GM19438 (cell line): ENCODE measurements around the gene LHPP.

Experiments used
- ATAC-seq: cut with Tn5 transposase; IDR thresholded peaks from one replicate; pipeline ENCODE4 v1.9.1; 2021; ENCODE audit warnings: low read depth; ENCODE audit not compliant: unreplicated experiment

Gene LHPP

DNA sequence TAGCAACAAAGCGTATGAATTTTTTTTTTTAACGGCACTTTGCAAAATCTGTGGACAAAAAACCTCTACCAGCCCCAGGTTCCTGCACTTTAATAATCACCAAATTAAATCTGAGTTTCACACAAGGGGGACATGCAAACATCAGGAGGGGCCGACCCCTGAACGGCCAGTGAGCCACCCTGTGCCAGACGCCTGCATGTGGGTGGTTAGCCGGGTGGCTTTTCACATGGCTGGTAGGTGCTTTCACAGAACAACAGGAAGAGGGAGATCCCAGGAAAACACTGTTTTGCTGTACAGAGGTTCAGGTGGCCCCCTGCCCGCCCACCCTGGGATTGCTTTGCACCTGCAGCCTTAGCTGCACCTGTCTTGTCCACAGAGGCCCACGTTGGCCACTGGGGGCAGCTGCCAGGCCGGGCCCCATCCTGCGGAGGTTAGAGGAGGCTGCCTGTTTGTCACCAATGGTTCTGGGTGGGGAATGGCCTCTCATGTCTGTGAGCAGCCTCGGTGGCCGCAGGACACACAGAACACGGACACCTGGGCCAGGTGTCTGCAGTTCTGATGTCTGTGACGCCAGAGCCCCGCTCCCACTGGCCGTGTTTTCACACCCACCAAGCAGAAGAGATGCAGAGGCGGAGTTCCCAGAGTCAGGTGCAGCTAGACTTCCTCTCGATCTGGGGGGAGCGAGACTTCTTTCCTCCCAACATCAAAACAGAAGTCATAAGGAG is 174.8 kb downstream of the LHPP start:
- no peak for ATAC-seq

DNA sequence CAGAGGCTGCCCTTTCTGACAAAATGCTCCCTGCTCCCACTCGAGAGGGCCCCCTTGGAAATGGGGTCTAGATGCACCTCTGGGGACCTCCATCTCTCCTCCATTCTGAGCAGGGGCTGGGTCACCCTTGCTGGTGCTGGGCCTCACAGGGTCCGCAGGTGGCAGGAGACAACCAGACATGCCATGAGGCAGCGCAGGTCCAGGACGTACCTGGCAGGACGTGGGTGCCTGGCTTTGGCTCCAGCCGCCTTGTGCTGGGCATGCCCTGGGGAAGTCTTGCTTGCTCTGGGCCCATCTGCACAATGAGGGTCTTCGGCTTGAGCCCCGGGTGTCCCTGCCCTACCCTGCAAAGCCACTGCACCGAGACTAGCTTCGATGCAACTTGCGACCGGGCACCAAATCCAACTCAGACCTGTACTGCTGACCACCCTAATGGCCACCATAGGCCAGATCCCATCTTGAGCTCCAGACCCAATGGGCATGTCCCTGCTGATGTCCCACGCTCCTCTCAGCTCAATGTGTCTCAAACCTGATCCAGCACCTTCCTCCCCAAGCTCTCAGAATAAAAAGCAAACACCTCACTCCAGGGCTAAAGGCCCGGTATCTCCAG is 175.6 kb downstream of the LHPP start:
- no peak for ATAC-seq

DNA sequence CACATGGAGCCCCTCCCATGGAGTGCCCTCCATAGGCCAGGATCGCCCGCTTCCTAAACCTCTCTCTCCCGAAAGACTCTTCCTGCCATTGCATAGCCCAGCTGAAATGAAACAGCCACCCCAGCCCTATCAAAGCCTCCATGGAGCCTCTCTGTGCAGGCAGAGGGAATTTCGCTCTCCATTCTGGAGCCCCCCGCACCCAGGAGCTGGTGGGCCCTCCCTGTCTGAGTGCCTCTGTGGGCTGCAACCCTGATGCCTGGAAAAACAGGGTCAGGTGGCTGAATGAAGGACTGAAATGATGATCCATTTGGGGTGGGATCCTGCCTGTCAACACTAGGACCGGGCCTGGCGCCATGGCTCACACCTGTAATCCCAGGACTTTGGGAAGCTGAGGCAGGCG is 176.1 kb downstream of the LHPP start:
- ATAC-seq: no peak

DNA sequence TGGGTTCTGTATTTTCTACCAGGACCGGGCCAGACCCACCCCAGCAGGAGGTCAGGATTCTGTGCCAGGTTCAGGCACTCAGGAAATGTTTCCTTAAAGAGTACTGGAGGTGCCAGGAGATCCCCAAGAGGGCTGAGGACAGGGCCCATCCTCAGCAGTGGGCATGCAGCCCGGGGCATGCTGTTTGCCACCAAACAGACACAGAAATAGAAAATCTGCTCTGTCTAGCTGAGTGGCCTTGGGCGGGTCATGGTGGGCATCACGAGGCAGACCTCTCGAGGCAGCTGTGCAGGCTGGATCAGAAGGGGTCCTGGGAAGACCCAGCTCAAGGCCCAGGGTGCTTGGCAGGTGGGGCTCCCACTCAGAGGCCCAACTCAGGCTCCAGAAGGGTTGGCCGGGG is 177.6 kb downstream of the LHPP start:
- no peak for ATAC-seq

DNA sequence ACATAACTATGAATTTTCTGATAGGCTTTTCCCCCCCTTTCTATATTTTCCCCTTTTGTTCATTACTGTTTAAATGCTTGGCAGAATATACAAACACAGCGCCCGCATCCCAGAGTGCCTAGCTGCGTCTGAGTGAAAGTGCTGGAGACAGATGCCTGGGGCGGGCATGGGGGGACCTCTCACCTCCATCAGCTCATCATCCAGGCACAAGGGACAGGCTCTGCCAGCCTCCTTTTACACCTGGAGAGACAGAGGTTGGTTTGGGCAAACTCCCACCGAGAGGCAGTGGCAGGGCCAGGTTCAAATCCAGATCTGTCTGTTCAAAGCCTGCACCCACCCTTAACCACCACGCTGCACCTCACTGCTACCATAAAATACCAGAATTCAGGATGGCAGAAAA is 178.0 kb downstream of the LHPP start:
- ATAC-seq: no peak

DNA sequence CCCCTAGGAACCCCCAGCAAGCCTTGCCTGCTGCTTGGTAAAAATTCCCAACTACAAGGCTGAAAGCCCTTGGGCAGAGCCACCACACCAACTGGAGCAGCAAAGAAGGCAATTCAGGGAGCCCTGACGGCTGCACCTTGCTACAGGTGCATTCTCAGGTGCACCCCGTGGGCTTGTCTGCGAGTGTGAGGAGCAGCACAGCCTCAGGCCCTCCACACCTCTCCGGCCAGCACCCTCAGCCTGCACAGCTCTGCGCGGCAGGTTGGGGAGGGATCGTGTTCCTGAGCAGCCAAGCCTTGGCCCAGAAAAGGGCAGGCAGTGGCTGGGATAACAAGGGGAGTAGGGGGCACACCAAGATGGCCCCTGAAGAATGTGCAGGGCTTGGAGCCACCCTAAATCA is 178.4 kb downstream of the LHPP start:
- ATAC-seq: no peak

DNA sequence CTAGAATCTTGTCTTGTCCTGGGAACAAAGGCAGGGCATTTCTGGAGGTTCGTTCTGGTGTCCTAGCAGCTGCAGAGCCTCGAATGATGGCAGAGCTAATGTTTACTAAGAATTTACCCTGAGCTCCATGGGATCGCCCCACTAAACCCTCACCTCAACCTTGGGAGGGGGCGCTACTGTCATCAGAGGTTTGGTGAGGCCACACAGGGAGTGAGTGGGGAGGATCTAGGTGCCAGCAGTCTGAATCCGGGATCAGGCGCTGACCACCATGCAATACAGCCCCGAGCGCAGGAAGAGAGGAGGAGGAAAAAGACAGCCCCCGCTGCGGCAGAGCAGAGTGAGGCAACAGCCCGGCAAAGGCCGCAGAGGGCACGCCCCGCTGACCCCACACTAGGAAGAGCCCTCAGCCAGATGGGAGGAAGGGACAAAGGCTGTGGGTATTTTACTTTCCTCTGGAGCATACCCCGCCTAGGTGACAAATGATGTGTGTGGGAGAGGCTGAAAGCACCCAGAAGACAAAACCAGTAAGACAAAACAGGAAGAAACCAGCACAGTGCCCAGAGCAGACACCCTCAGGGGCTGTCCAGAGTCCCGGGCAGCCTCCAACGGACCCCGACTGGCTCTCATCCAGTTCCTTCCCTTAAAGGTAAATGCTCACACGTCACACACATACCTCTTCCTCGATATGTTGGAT is 179.1 kb downstream of the LHPP start:
- ATAC-seq: peak; percentile 44

DNA sequence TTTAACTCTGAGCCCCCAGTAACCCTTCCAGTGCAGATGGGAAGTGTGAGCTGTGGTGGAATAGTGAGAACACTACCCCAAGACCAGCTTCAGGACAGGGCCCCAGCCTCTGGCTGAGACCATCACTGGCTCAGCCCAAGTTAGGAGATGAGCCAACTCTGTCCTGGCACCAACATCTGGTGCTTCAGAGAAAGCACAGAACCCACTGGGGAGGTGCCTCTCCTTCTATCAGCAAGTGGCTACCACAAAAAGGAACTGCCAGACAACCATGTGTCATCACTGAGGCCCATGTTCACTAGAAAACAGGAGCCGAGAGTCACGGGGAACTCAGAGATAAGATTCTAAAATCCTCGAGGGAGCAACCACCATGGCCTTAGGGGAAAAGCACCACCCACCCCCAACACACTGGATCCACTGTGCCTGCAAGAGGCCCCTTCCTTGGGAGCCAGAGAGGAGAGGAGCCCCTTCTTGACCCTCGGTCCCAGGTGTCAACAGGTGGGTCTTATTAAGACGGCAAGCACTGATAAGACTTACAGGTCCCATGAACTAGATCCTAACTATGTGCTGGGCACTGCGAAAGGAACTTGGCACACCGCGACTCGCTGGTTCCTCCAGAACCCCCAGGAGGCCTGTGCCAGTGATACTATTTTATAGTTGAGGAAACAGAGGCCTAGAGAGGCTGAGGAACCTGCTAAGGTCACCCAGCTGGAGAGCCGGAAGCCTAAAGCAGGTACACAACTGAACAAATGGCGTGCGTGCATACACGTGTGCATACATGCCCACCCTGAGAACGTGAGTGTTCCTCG is 179.9 kb downstream of the LHPP start:
- ATAC-seq: peak; percentile 48

DNA sequence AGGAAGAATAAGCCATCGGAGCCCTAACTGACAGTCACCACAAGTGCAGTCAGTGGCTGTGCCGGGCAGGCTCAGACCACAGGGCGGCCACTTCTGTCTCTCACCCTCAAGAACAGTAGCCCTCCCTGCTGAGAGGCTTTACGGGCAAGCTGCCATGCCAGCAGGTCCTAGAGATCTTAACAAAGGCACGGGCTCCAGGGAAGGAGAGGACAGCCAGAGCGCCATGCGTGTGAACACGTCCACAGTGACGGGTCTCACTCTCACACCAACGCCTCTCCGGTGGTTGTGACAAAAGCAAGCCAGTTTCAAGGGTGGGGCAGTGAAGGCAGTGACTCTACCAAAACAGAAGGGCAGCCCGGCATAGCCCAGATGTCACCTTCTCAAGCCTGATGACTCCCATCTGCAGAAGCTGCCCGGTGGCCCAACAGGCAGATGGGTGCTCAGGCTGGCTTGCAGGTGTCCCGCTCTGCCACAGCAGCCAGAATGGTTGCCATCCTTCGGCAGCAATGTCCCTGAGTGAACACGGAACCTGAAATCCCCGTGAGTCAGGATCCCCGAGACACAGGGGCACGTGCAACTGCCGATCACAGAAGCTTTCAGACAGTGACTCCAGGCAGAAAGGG is 180.6 kb downstream of the LHPP start:
- ATAC-seq: no peak

DNA sequence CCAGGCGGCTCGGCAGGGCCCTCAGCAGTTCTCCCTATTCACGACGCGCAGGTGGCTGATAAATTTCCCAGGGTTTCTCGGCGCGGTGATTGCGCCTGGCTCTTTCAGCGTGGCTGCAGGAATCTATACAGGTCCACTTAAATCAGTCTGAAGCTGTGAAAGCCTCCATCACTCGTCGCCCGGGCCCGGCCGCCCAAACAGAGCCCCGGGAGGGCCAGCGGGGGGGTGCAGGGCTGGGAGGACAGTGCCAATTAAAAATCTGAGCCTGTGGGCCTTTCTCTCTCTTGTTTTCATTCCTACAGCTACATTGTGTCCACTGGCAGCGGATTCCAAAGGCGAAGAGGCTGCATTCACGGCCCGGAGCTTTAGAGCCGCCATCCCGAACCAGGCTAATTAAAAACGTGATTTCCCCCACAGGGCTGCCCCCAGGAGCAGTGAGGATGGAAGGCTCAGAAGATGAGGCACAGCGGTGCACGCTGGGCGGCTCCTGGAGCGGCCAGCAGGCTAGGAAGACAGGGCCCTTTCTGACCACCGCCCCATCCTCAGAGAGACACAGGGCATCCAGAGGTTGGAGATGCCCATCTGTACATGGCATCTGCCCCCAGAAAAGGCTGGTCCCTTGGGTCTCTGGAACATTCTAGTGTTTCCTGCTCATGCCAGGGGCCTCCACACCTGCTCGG is 181.8 kb downstream of the LHPP start:
- ATAC-seq: no peak

DNA sequence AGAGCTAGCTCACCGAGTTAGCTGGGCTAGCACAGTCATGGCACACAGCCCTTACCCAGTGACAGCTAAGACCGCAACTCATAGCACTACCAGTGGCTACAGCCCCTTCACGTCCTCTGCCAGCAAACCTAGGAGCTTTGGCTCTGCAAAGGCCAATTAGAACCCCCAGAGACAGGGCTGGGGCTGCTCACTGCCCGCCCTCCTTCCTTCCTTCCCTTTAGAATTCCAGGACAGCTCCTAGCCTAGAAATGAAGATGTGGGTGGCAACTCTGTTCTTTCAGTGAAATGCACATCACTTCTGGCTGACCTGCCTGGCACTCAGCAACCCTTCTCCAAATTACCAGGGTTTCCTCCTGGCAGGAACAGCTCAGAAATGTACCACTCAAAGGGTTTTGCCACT is 182.6 kb downstream of the LHPP start:
- ATAC-seq: no peak

DNA sequence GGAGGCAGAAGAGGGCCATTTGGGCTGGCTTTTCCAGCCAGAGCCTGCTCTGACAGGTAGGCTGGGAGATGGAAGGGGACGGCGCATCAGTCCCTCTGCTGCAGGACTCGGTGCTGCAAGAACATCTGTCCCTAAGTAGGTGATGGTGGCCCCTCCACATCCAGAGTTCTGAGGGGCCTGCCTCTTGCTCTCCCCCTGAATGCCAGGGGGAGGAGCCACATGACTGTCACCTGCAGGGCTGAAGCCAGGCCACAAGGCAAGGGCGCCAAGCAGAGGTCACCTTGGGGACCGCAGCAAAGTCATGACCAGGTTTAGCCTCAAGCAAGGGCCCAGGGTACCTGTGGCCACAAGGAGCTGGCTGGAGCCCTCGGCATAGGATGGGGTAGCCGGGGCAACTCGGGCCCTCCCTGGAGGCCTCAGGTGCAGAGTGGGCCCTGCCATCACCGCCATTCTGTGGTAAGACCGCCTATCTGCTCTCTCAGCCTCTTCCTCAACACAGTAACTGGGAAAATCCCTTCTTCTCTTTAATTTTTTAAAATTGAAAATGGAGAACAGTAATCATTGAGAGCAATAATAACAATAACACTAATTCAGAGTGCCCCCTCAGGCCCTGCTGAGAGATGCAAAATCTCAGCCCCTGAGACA is 183.3 kb downstream of the LHPP start:
- no peak for ATAC-seq

DNA sequence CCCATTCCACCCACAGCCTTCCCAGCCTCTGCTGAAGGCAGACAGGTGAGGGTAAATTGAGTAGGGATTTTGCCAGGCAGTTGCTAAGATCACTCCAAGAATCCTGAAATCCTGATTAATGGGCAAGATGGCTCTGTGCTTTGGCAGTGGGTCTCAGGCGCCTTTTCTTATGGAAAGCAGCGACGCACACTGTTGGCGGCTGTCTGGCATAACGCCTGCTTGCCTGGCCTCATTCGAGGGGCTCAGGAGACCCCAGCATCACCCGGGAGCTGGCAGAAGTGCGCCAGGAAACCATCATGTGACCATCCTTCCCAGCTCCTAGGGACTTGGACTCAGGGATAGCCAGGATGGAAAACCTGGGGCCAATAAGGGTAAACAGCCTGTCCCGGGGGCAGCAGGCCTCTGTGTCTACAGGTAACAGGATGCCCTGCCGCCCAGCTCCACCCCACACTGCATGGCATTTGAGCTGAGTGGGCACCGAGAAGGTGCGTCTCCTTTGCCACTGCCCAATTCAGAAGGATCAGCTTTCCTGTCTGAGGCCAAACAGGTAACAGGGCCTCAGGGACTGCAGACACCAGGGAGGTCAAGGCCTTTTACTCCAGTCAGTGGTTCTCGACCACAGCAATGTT is 184.0 kb downstream of the LHPP start:
- no peak for ATAC-seq

DNA sequence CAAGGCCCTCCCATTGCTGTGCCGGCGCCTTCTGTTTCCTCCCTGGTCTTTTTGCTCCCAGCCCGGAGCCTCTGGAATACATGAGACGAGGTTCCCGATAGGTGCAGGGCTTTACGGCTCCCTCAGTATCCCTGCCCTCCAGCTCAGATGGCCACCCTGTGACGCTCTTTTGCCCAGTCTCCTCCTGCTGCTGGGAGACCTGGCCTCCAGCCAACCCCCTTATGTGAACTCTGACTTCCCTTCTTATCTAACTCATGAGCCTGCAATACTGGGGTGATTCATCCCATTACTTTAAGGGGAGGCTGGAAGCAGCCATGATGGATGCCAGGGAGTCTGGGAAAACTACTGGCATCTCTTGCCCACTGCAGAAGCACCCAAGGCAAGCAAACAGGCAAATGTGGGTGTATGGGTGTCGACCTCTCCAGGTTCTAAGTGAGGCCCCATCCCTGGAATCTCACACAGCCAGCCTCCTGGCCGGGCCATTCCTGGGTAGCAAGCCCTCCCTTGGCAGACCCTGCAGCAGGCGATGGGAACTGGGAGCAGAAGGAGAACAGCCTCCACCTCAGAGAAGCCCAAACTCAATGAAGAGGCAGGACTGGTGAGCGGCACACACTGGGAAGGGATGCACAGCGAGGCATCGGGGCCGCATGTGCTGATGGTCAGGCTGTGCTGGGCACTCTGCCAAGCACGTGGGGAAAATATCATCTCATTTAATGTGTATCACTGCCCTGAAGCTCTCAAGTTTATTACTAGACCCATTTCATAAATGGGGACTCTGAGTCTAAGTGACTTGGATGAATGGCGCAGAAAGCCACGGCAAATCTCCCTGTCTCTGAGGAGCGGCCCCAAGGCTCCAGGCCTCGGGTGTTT is 185.1 kb downstream of the LHPP start:
- no peak for ATAC-seq

DNA sequence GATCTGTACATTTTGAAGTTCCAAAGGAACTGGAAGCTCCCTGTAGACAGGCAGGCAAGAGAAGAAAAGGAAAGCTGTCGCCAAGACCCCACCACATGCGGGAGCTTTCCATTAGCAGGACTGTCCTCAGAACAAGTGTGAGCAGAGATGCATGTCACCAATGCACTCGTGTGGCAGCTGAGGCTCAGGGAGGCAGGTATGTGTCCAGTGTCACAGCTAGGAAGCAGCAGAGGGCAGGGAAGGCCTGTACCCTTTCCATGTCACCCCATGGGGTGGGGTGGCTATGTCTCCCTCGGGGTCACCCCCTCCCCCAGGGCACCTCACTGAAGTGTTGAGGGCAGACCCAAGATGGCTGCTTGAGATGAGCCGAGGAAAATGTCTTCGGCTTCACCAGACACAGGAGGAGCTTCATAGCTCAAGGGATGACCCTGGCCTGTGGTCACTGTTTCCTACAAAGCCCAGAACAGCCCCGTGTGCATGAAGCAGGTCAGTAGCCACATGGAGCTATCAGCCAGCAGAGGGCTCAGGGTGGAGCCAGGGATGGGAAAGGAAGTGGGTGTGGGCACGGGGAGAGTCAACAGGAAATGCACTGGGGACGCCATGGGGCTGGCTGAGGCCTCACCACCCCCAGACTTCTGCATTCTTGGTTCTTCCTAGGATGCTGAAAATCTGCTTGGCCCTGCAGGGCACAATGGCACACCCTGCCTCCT is 186.0 kb downstream of the LHPP start:
- peak; percentile 69 for ATAC-seq

DNA sequence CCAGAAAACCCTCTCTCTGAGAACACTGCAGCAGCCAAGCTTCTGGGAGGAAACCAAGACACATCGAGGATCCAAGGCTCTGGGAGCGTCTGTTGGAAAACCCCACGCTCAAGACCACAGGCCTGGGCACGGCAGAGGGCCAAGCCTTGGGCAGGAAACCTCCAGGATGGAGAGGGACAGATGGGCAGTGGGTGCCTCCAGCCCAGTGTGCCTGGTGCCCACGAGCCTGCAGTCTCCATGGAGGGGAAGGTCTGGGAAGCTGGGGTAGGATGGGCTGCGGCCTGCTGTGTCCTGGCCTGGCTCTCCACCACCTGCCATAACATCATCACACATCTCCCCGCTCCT is 186.5 kb downstream of the LHPP start:
- no peak for ATAC-seq

DNA sequence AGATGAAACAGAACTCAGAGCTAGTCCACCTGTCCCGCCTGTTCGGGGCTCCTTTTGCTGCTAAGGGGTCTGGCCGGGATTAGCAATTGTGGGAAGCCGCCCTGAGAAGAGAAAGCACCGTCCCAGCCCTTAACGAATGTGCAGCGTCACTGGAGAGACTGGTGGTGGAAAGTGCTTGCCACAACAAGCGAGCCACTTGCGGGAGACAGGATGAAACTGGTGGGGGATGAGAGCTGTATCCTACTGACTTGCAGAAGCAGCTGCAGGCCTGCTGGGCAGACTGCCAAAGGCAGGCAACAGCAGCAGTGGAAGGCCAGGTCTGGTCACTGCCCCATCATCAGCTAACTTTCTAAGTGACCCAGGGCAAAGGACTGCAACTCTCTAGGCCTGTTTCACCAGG is 187.1 kb downstream of the LHPP start:
- ATAC-seq: no peak

DNA sequence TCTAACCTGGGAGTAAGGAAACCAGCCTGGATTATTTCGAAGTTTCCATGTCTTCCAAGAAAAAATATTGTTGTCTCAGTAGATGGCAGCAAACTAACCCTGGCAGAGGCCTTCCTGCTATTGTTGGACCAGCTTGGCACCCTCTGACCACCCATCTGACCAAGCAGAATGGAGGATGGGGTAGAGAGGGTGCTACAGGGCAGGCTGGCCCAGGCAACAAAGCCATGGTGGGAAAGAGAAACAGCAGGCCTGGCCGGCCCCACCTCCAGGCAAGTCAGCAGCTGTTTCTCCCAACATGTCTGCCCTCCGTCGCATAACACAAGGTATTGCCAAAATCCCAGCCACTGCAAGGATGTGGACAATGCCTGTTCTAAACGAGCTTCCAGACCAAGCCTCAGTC is 187.6 kb downstream of the LHPP start:
- no peak for ATAC-seq
